Stimulated activated naive CD8-positive, alpha-beta T cell treated with anti-CD3 and anti-CD28 coated beads, Interleukin-15, Interleukin-2, amounts not matched to agents 100 U/mL and 50 U/mL, for 24 hours (primary cell): ENCODE results near the gene GATC.
A peak's percentile ranks its signal among the peaks of the same experiment; 100 is the strongest.

Experiments
- ATAC-seq: fragments of 150-1000 bp; cut with Tn5 transposase; one replicate; pipeline ENCODE4 v1.10.0; 2021
- DNase-seq: peaks from one replicate; pipeline ENCODE4 v3.0.0; 2021

The GATC gene, protein sequence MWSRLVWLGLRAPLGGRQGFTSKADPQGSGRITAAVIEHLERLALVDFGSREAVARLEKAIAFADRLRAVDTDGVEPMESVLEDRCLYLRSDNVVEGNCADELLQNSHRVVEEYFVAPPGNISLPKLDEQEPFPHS

DNA sequence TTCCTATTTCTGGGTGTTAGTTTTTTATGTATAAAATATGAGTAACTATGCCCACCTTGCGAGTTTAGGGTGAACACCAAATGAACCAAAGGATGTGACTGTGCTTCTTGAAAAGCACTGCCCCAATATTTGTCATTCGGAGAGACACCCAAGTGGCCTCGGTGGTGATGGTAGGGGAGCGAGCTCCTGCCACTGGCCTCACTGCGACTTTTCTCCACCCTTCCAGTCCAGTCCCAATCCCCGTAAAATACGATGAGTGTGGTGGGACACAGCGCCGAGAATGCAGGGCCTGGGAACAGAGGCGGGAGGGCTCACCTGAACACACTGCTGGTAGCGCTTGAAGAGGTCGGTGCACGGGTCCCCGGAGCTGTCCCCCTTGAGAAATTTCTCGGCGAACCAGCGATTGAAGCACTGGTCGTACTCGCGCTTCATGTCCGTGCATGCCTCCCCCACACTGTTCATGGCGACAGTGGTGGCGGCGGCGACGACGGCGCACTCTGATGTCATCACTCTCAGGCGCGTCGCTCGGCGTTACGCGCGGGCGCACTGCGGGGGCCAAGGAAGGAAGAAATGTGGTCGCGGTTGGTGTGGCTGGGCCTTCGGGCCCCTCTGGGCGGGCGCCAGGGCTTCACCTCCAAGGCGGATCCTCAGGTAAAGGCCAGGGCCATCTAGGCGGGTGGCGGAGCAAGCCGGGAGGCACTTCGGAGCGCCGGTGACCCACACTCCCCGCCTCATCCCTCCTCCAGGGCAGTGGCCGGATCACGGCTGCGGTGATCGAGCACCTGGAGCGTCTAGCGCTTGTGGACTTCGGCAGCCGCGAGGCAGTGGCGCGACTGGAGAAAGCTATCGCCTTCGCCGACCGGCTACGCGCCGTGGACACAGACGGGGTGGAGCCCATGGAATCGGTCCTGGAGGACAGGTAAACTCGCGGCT is at the start of gene GATC, which contains the start of gene TRIAP1:
TSS of gene GATC (plus strand) at position 534 of the 933 bp plus-strand sequence. CDS start at position 571, 37 bp downstream.
TSS of gene TRIAP1 (minus strand) at position 474 of the 933 bp plus-strand sequence. CDS start at position 462, 12 bp downstream.
- DNase-seq (peak; percentile 93), ATAC-seq (peak; percentile 95)

DNA sequence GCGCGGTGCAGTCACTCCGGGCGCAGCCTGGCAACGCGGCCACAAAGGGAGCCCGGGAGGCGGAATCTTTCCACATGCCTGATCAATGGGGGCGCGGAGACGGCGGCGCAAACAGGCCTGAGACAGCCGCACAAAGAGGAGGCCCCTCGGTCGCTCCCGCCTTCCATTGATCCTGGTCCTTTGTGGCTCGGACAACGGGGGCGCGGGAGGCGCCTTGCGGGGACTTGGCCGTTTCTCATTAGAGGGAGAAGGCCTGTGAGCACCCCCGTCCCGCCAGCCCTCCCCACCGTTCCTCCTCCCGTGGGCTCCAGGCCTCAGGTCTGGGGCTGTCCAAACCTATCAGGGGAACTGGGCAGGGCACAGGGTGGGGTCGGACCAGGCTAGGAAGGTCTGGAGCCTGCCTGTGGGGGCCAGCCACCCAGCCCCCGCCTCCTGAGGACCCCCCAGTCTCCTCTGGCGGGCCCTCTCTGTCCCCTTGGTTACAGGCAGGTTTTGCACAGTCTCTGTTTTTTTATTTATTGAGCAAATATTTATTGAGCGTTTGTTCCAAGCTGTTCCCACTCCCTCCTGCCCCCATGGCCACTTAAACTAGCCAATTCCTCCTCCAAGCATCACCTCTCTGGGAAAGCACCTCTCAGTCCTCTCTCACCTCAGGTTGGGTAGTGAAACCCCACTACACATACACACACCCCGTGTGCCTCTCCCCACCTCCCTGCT is 48.3 kb upstream of the GATC start:
- ATAC-seq (no peak), DNase-seq (no peak)

DNA sequence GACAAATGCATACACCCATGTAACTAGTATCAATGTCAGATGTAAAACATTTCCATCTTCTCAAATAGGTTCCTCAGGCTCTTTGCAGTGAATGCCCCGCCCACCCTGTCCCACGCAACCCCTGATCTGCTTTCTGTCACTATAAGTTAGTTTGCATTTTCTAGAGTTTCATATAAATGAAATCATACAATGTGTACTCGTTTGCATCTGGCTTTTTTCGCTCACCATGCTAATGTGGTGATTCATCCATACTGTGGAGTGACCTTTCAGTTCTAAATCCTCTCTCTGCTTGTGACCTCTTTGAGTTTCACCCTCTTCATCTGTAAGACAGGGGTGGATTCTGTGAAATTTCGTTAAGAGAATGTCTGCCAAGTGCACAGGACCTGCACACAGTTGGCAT is 46.7 kb upstream of the GATC start:
- ATAC-seq = peak; percentile 92
- peak; percentile 17 for DNase-seq

DNA sequence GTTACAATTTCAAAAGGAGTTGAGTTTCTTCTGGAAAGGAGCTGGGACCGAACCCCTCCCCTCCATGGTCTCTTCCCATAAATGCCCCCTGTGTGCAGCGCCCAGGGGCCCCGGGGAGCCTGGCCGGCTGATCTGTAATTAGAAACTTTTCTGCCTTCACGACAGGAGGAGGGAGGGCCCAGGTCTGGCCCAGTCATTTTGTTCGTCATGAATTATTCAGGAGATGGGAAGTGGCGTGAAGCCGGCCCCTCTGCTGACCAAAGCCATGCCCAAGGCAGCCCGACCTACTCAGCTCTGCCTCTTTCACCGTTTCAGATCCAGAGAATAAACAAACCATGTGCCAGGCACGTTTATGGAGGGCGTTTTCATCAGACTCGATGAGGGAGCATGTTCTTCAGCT is 44.0 kb upstream of the GATC start:
- DNase-seq = no peak
- no peak for ATAC-seq

DNA sequence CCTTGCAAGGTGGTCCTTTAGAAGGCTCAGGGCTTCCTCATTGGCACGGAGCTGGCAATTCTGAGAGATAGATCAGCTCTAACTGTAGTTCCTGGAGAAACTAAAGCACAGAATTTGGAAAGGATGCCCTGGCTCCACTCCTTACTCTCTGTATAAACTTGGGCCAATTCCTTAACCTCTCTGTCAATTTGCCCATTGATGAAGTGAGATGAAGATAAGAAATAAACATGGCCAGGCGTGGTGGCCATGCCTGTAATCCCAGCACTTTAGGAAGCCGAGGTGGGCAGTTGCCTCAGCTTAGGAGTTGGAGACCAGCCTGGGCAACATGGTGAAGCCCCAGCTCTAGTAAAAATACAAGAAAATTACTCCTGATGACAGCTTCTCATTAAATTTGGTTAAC is 42.4 kb upstream of the GATC start:
- DNase-seq (no peak), ATAC-seq (no peak)

DNA sequence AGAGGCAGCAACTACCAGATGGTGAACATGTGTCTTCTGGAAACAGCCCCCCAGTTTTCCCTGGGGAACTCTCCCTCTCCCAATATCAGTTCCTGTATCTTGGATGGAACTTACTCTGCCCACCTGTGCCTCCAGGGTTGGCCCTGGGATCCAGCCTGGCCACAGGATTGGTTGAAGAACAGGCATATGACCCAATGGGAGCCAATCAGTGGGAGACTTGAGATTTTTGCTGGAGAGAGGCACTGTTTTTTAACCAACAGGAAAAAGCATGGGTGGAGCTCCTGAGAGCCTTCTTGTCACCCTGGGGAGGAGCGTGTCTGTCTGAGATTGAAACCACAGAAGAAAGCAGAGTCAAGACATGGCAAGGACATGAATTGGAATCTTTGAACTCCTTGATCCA is 42.0 kb upstream of the GATC start:
- ATAC-seq = no peak
- DNase-seq = no peak

DNA sequence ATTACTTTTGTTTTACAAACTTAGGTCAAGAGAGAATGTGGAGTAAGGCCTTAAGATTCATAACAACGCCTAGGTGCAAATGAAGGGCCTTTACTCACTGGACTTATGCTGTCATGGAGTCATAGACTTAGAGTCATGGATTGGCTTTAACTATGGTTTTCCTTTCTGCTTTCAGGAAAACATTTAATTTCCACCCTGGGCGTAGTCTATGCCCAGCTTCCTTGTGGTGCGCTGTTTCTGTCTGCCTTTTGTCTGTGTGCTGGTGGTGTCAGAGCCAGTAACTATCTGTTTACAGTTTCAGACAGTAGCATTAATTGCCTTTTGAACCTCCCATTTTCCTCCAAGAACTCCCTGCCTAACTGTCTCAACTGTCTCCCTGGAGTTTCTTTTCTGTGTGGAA is 40.2 kb upstream of the GATC start:
- ATAC-seq = no peak
- no peak for DNase-seq

DNA sequence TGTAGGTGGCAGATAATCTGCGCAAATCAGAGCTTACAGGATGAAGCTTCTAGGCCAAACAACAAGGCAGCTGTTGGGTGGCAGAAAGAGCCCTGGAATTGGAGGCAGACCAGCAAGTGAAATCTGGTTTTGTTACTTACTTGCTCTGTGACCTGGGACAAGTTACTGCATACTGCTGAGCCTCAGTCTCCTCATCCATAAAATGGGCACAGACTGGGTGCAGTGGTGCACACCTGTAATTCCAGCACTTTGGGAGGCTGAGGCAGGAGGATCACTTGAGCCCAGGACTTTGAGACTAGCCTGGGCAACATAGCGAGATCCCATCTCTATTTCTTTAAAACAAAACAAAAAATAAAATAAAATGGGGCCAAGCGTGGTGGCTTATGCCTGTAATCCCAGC is 39.7 kb upstream of the GATC start:
- no peak for DNase-seq
- no peak for ATAC-seq

DNA sequence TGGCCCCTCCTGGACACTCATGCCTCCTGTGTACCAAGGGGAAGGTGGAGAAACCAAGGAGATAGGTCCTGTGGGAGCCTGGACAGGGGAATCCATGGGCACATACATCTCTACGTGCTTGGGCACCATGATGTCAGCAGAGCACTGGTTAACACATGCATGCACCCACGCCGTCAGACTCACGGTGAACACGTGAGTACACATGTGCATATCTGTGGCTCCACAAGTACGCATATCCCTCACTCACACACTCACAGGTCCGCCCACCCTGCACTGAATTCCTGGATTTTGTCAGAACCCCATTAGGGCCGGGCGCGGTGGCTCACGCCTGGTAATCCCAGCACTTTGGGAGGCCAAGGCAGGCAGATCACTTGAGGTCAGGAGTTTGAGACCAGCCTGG is 37.5 kb upstream of the GATC start:
- DNase-seq = no peak
- no peak for ATAC-seq

DNA sequence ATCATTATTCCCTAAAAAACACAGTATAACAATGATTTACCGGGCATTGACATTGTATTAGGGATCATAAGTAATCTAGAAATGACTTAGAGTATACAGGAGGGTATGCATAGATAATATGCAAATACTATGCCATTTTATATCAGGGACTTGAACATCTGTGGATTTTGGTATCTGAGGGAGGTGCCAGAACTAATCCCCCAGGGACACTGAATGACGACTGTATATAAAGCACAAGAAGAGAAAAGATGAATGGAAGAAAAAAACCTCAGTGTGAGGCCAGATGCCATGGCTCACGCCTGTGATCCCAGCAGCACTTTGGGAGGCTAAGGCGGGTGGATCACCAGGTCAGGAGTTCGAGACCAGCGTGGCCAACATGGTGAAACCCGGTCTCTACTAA is 33.8 kb upstream of the GATC start:
- DNase-seq (no peak), ATAC-seq (no peak)

DNA sequence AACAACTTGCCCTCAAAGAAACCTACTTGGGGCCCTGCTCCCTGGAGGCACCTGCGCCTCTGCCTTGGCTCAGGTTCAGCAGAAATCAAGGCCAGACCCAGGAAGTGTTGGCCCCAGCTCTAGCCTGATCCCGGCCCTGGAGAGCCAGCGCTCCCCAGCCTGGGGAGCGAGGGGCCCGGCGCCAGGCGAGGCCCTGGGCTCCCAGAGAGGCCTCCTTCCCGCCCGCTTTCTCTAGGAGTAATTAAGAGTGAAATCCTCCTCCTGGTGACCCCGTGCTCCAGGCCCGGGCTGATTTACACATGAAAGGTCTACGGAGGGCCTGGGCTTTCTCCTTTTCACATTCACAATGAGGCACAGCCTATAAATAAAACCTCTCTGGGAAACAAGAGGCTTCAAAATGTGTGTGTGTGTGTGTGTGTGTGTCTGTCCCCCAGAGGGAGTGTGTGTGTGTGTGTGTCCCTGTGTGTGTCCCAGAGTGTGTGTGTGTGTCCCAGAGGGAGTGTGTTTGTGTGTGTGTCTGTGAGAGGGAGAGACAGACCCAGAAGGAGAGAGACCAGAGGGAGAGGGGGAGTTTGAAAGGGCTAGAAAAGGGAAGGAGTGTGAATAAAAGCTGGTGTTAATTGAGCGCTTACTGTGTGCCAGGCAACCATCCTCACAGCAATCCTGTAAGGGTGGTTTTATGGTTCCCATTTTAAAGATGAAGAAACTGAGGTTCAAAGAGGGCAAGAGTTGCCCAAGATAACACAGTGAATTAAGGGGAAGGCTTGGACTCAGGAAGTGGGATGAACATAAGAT is 32.1 kb upstream of the GATC start:
- ATAC-seq = no peak
- no peak for DNase-seq

DNA sequence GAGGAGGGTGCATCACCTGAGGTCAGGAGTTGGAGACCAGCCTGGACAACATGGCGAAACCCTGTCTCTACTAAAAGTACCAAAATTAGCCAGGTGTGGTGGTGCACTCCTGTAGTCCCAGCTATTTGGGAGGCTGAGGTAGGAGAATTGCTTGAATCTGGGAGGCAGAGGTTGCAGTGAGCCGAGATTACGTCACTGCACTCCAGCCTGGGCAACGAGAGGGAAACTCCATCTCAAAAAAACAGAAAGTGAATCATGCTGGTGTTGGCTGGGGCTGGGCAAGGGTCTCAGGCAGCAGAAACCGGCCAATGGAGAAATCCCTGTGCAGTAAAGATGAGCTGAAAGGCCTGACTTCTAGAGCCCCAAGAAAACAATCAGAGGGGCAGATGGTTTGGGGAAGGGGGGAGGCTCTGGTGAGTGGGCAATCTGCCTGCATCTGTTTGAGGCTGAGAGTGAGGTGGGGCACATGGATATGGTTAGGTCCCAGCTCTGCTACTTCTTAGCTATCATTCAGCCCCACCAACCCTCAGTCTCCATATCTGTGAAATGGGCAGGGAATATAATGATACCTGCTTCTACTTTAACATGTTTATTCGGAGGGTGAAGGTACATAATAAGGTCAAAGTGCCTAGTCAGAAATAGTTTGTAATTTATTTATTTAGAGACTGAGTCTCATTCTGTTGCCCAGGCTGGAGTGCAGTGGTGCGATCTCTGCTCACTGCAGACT is 29.6 kb upstream of the GATC start:
- DNase-seq (no peak), ATAC-seq (no peak)

DNA sequence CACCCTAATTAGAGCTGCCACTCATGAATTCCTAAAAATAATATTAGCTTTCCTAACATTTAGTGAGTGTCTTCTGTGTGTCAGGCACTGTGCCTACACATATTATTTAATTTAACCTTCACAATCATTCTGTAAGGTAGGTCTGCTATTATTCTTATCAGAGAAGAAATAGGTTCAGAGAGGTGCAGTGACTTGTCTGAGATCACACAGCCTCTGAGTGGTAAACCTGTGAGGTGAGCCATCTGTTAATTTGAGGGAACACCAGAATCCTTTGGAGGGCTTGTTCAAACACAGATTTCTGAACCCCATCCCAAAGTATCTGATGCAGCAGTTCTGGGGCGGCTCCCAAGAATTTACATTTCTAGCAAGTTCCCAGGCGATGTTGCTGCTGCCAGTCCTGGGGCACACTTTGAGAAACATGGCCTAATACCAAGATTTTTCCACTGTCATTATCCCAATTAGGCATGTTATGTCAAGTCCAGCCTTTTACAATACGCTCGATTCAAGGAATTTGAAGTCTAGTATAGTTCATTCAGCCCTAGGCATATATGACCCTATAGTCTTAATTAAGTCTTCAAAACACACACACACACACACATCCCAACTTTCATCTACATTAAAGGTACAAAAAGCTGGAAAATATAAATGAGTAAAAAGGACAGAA is 28.2 kb upstream of the GATC start:
- ATAC-seq = no peak
- no peak for DNase-seq

DNA sequence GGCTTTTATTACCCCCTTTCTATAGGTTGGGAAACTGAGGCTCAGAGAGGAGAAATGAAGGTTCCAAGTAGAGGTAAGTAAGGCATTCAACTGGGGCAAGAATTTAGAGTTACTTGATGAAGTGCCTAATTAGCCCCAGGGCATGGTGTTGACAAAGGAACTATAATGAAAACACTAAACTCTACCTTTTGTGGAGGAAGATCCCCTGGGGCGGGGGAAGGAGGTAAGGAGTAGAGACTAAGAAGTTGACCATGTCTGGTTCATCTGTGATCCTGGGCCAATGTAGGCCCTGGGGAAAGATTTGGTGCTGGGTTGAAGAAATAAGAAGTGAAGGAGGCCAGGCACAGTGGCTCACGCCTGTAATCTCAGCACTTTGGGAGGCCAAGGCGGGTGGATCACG is 24.5 kb upstream of the GATC start:
- DNase-seq (no peak), ATAC-seq (no peak)

DNA sequence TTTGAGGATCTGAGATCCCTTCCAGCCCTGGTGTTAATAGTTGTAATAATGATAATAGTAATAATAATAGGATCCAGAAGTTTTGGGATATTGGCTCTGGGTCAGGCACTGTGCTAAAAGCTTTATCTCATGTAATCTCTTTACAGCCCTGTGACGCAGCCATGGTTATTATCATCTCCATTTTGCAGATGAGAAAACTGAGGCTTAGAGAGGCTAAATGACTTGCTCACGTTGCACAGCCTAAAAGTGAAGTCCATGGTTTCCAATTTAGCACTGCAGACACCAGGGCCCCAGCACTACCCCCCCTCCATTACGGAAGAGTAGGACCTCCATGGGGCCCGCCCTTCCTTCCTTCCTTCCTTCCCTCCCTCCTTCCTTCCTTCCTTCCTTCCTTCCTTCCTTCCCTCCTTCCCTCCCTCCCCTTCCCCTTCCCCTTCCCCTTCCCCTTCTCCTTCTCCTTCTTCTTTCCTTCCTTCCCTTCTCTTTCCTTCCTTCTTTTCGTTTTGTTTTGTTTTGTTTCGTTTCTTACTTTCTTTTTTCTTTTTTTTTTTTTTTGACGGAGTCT is 23.3 kb upstream of the GATC start:
- ATAC-seq (no peak), DNase-seq (no peak)

DNA sequence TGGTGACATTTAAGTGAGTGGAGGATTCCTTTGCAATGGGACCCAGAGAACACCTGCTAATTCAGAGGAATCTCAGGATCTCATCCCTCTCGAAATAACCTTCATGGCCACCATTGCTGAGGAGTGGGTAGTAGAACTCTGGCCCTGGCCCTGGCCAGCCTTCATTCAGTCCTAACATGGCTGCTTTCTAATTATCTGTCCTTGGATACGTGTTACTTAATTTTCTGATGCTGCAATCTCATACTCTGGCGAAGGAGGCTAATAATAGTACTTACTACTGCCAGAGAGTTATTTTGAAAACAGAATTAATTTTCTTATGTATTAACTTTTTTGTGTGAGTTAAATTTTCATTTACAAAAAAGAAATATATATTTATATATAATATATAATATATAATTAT is 20.4 kb upstream of the GATC start:
- DNase-seq = no peak
- no peak for ATAC-seq

DNA sequence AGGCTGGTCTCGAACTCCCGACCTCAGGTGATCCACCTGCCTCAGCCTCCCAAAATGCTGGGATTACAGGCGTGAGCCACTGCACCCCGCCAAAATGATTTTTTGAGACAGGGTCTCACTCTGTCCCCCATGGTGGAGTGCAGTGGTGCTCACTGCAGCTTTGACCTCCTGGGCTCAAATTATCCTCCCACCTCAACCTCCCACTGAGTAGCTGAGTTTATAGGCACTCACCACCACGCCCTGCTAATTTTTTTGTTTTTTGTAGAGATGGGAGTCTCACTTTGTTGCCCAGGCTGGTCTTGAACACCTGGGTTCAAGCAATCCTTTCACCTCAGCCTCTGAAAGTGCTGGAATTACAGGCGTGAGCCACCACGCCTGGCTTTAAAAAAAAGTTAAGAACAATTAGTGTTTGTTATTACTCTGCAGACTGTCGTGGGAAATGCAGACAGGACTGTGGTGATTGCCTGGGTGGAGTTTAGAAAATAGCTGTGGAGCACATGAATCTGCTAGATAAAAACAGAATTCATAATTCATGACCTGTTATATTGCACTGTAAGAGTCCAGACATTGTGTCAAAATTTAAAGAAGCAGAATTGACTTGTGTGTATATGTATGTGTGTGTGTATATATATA is 17.5 kb upstream of the GATC start:
- no peak for DNase-seq
- ATAC-seq = no peak

DNA sequence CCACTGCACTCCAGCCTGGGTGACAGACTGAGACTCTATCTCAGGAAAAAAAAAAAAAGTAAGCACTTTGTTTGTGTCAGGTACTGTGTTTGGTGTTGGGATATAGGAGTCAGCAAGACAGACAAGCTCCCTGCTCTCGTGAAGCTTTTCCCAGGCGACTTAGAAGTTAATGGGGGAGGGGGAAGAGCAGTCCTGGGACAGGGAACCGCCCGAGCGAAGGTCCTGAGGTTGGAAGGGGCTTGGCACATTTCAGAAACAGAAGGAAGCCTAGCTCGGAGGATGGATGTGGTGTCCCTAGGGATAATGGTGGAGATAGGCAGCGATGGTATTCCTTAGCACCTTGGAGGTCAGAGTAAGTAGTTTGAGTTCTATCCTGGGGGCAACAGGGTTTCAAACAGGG is 16.9 kb upstream of the GATC start:
- ATAC-seq (no peak), DNase-seq (no peak)

DNA sequence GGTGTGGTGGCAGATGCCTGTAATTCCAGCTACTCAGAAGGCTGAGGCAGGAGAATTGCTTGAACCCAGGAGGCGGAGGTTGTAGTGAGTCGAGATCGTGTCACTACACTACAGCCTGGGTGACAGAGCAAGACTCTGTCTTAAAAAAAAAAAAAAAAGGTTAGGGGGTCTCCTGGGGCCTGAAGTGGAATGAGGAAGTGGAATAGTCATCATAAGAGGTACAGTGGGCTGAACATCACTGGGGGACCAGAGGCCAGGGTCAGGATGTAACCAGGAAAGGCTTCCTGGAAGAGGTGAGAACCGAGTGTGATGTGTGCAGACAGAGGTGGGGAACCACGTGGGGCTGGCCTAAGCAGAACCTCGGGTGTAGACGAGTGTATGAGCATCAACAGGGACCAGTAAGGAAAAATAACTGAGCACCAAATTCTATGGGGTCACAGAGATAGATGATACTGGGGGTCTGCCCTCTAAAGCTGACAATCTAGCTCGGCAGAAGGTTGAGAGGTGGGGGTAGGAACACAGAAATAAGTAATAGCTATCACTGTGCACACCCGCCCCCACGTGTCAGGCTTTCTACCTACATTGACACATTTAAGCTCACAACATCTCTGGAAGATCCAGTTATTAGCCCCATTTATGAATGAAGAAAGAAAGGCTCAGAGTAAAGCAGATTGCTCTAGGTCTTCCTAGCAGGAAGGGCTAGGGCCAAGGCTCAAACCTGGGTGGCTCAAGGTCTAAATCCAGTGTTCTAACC is 13.3 kb upstream of the GATC start:
- no peak for ATAC-seq
- DNase-seq = no peak
